Measurements from ENCODE around the gene RPN2. TPM values are rescaled to one million over a fixed set of nuclear protein-coding genes. Genes with fewer than 3 reads are reported as not detected.
"Not testable (repeated sequence)": the region's sequence is repeated elsewhere in the genome, so short reads cannot be mapped to it uniquely, and the experiment has no call there.

RPN2 gene
- total RNA-seq, 1 experiment from 2014 or later, result 185 TPM

- Histone ChIP-seq H3K36me3 (ENCODE audit: low read depth) (no peaks in the 10 kb centered on the region), H3K9me2 (ENCODE audit: insufficient read depth) (no peaks in the 10 kb centered on the region), H3K27me3 (ENCODE audit: insufficient read depth, low read depth) (no peaks in the 10 kb centered on the region), H2AFZ (no peak overlapping the region), H3K4me1 (replicated peaks; ENCODE audit: insufficient read depth) (no peaks in the 10 kb centered on the region), H3K9me3 (ENCODE audit: insufficient read depth, low read depth) (no peaks in the 10 kb centered on the region), H3K79me2 (ENCODE audit: low read depth) (no peaks in the 10 kb centered on the region), H3K4me3 (no peak overlapping the region), H4K20me1 (ENCODE audit: insufficient read depth) (no peaks in the 10 kb centered on the region), H3K27ac (no peak overlapping the region), H3F3A (ENCODE audit: insufficient read depth, low read depth) (no peaks in the 10 kb centered on the region), H3K4me2 (no peak overlapping the region)
- DNase-seq, result no peak
- BruUV-seq (replicated peaks), result no TSS peak
- TF ChIP-seq CTCF (conservative IDR thresholded peaks at IDR 0.05) (no peak), EZH2 (IDR thresholded peaks at IDR 0.05; ENCODE audit: low read depth) (no peak)
- ChIA-PET CTCF (no interaction called here), POLR2A (ENCODE audit: unreplicated experiment) (no interaction called here)
- intact Hi-C loops (cut with micrococcal nuclease; ENCODE audit: unreplicated experiment), result no loop called here
These were observed 31.9 kb upstream of the RPN2 start for GRCh38 chr20:37147250-37147649.

- H3K36me3 ChIP-seq (ENCODE audit: low read depth); H3K4me2 ChIP-seq; H3K27ac ChIP-seq; intact Hi-C loops (cut with micrococcal nuclease; ENCODE audit: unreplicated experiment); POLR2A ChIA-PET (ENCODE audit: unreplicated experiment); H3K4me3 ChIP-seq; DNase-seq; H3K27me3 ChIP-seq (ENCODE audit: insufficient read depth, low read depth); H3F3A ChIP-seq (ENCODE audit: insufficient read depth, low read depth); H3K9me3 ChIP-seq (ENCODE audit: insufficient read depth, low read depth); H2AFZ ChIP-seq; H3K79me2 ChIP-seq (ENCODE audit: low read depth); BruUV-seq (replicated peaks); CTCF ChIA-PET; H3K9me2 ChIP-seq (ENCODE audit: insufficient read depth); H3K4me1 ChIP-seq (replicated peaks; ENCODE audit: insufficient read depth); H4K20me1 ChIP-seq (ENCODE audit: insufficient read depth): not testable (repeated sequence)
These were observed 28.3 kb upstream of the RPN2 start for GRCh38 chr20:37150864-37151263.

GRCh38 chr20:37151529-37151928, 27.6 kb upstream of the RPN2 start:
- Histone ChIP-seq H3K4me2 (no peak overlapping the region), H3F3A (ENCODE audit: insufficient read depth, low read depth) (no peaks in the 10 kb centered on the region), H3K27me3 (ENCODE audit: insufficient read depth, low read depth) (no peaks in the 10 kb centered on the region), H3K27ac (no peak overlapping the region), H3K9me2 (ENCODE audit: insufficient read depth) (no peaks in the 10 kb centered on the region), H4K20me1 (ENCODE audit: insufficient read depth) (no peaks in the 10 kb centered on the region), H3K36me3 (ENCODE audit: low read depth) (no peaks in the 10 kb centered on the region), H3K9me3 (ENCODE audit: insufficient read depth, low read depth) (no peaks in the 10 kb centered on the region), H3K79me2 (ENCODE audit: low read depth) (no peaks in the 10 kb centered on the region), H3K4me3 (no peak overlapping the region), H2AFZ (no peak overlapping the region), H3K4me1 (replicated peaks; ENCODE audit: insufficient read depth) (no peaks in the 10 kb centered on the region)
- POLR2A ChIA-PET (ENCODE audit: unreplicated experiment), result no interaction called here
- TF ChIP-seq EZH2 (IDR thresholded peaks at IDR 0.05; ENCODE audit: low read depth), result no peak
- no peak for TF ChIP-seq CTCF (conservative IDR thresholded peaks at IDR 0.05)
- intact Hi-C loops (cut with micrococcal nuclease; ENCODE audit: unreplicated experiment), result no loop called here
- no TSS peak for BruUV-seq (replicated peaks)
- CTCF ChIA-PET, result no interaction called here
- no peak for DNase-seq

GRCh38 chr20:37152284-37152683, 26.8 kb upstream of the RPN2 start:
- H3K4me1 ChIP-seq (replicated peaks; ENCODE audit: insufficient read depth), result no peaks in the 10 kb centered on the region
- ChIA-PET CTCF (no interaction called here), POLR2A (ENCODE audit: unreplicated experiment) (no interaction called here)

More at GRCh38 chr20:37152284-37152683, 26.8 kb upstream of the RPN2 start:
- Histone ChIP-seq H3K27me3 (ENCODE audit: insufficient read depth, low read depth) (no peaks in the 10 kb centered on the region), H3K27ac (no peak overlapping the region), H2AFZ (no peak overlapping the region), H3K4me3 (no peak overlapping the region), H3K9me2 (ENCODE audit: insufficient read depth) (no peaks in the 10 kb centered on the region), H3K79me2 (ENCODE audit: low read depth) (no peaks in the 10 kb centered on the region), H3K36me3 (ENCODE audit: low read depth) (no peaks in the 10 kb centered on the region), H3K9me3 (ENCODE audit: insufficient read depth, low read depth) (no peaks in the 10 kb centered on the region), H3K4me2 (no peak overlapping the region), H4K20me1 (ENCODE audit: insufficient read depth) (no peaks in the 10 kb centered on the region), H3F3A (ENCODE audit: insufficient read depth, low read depth) (no peaks in the 10 kb centered on the region)
- TF ChIP-seq EZH2 (IDR thresholded peaks at IDR 0.05; ENCODE audit: low read depth), result no peak
- no peak for TF ChIP-seq CTCF (conservative IDR thresholded peaks at IDR 0.05)
- intact Hi-C loops (cut with micrococcal nuclease; ENCODE audit: unreplicated experiment), result no loop called here
- no TSS peak for BruUV-seq (replicated peaks)
- DNase-seq, result no peak
